ENCODE results near the gene C5orf47. TPM values are rescaled to one million over a fixed set of nuclear protein-coding genes. Genes with fewer than 3 reads are reported as not detected.
A peak's percentile ranks its signal among the peaks of the same experiment; 100 is the strongest.

The C5orf47 gene
- total RNA-seq, 1 experiment from 2014 or later: not detected

GRCh38 chr5:173964506-173964905, 24.5 kb upstream of the C5orf47 start:
- in situ Hi-C loops (cut with HindIII; ENCODE audit: low pct_unique_long_range_greater_than_20kb, low sequenced_read_pairs) (no loop called here), intact Hi-C loops (cut with micrococcal nuclease; ENCODE audit: unreplicated experiment) (no loop called here)
- Histone ChIP-seq H3K9me3 (ENCODE audit: control insufficient read depth, insufficient read depth, low read depth, low read length) (no peaks in the 10 kb centered on the region), H3K27me3 (ENCODE audit: control insufficient read depth, insufficient read depth, low read length) (no peaks in the 10 kb centered on the region), H3K4me3 (ENCODE audit: low read depth in 2 of 2, low read length in 2 of 2) (no peak overlapping the region), H3K36me3 (ENCODE audit: control insufficient read depth, insufficient read depth, low read length) (no peaks in the 10 kb centered on the region; the same call in 1 of the 2 replicates), H3K27ac (ENCODE audit: low read length) (peak overlapping the region; percentile 41; the same call in 1 of the 2 replicates), H3K4me1 (ENCODE audit: control insufficient read depth, insufficient read depth, low read length) (peaks cover 13% of the 10 kb centered on the region)
- no peak for DNase-seq (ENCODE audit: low read depth, low spot score)
- no peak for TF ChIP-seq POLR2AphosphoS5 (IDR thresholded peaks at IDR 0.05; ENCODE audit: low read depth, low read length)
- POLR2A ChIA-PET: no interaction called here
- no peak for ATAC-seq
- BruUV-seq (replicated peaks): no TSS peak
- CTCF ChIA-PET: no interaction called here

GRCh38 chr5:173967241-173967640, 21.7 kb upstream of the C5orf47 start:
- no peak for TF ChIP-seq CTCF (IDR thresholded peaks at IDR 0.05)
- no peak for TF ChIP-seq SIN3A (IDR thresholded peaks at IDR 0.05; ENCODE audit: borderline replicate concordance, insufficient read depth, low read depth, low read length)
- TF ChIP-seq REST (IDR thresholded peaks at IDR 0.05; ENCODE audit: insufficient read depth in 1 of 2, low read depth in 2 of 2, low read length in 1 of 2): no peak
- no peak for TF ChIP-seq POLR2AphosphoS5 (IDR thresholded peaks at IDR 0.05; ENCODE audit: low read depth, low read length)
- no peak for TF ChIP-seq TCF7L2 (IDR thresholded peaks at IDR 0.05; ENCODE audit: low read depth, low read length)
- Histone ChIP-seq H3K27me3 (ENCODE audit: control insufficient read depth, insufficient read depth, low read length) (no peaks in the 10 kb centered on the region), H3K36me3 (ENCODE audit: control insufficient read depth, insufficient read depth, low read length) (no peaks in the 10 kb centered on the region), H3K4me3 (ENCODE audit: low read depth in 2 of 2, low read length in 2 of 2) (no peak overlapping the region), H3K27ac (ENCODE audit: low read length) (no peak overlapping the region), H3K9me3 (ENCODE audit: control insufficient read depth, insufficient read depth, low read depth, low read length) (no peaks in the 10 kb centered on the region), H3K4me1 (ENCODE audit: control insufficient read depth, insufficient read depth, low read length) (peaks cover 21% of the 10 kb centered on the region)
- ChIA-PET CTCF (no interaction called here), POLR2A (no interaction called here)
- BruUV-seq (replicated peaks): no TSS peak
- no peak for ATAC-seq
- no peak for DNase-seq (ENCODE audit: low read depth, low spot score)
- intact Hi-C loops (cut with micrococcal nuclease; ENCODE audit: unreplicated experiment) (no loop called here), in situ Hi-C loops (cut with HindIII; ENCODE audit: low pct_unique_long_range_greater_than_20kb, low sequenced_read_pairs) (no loop called here)

- POLR2A ChIA-PET: no interaction called here
- ATAC-seq (no peak), DNase-seq (ENCODE audit: low read depth, low spot score) (no peak)
- H3K9me3 ChIP-seq (ENCODE audit: control insufficient read depth, insufficient read depth, low read depth, low read length): no peaks in the 10 kb centered on the region
- H3K36me3 ChIP-seq (ENCODE audit: control insufficient read depth, insufficient read depth, low read length): no peaks in the 10 kb centered on the region
- CTCF ChIA-PET: no interaction called here
- TF ChIP-seq POLR2AphosphoS5 (IDR thresholded peaks at IDR 0.05; ENCODE audit: low read depth, low read length) (no peak), REST (IDR thresholded peaks at IDR 0.05; ENCODE audit: insufficient read depth in 1 of 2, low read depth in 2 of 2, low read length in 1 of 2) (no peak), SIN3A (IDR thresholded peaks at IDR 0.05; ENCODE audit: borderline replicate concordance, insufficient read depth, low read depth, low read length) (no peak), CTCF (IDR thresholded peaks at IDR 0.05) (no peak), TCF7L2 (IDR thresholded peaks at IDR 0.05; ENCODE audit: low read depth, low read length) (no peak)
- no TSS peak for BruUV-seq (replicated peaks)
- intact Hi-C loops (cut with micrococcal nuclease; ENCODE audit: unreplicated experiment) (no loop called here), in situ Hi-C loops (cut with HindIII; ENCODE audit: low pct_unique_long_range_greater_than_20kb, low sequenced_read_pairs) (no loop called here)
- no peaks in the 10 kb centered on the region for H3K27me3 ChIP-seq (ENCODE audit: control insufficient read depth, insufficient read depth, low read length)
- H3K4me3 ChIP-seq (ENCODE audit: low read depth in 2 of 2, low read length in 2 of 2): no peak overlapping the region
- peak overlapping the region; percentile 51 for H3K27ac ChIP-seq (ENCODE audit: low read length)
- H3K4me1 ChIP-seq (ENCODE audit: control insufficient read depth, insufficient read depth, low read length): peaks cover 20% of the 10 kb centered on the region
These were observed 20.7 kb upstream of the C5orf47 start for GRCh38 chr5:173968154-173968797.
